Tibial nerve (tissue), 4 donors: ENCODE measurements around the gene PTGIR. TPM values are rescaled to one million over a fixed set of nuclear protein-coding genes. Genes with fewer than 3 reads are reported as not detected.

Source experiments
- DNase-seq, 2 donors: peaks; one replicate each; pipeline ENCODE4 v3.0.0-alpha.2; 2019; ENCODE audit warnings: low spot score in 2 of 2
- H3K27ac ChIP-seq, 4 donors: fragments of 200-600 bp; sonication (generic) in 3 of 4; one replicate each; pipeline ENCODE4 v1.5.1; 2017 to 2019; ENCODE audit warnings: mild to moderate bottlenecking in 1 of 4
- H3K27me3 ChIP-seq, 2 donors: fragments of 200-600 bp; sonication (generic) in 1 of 2; one replicate each; pipeline versions ENCODE4 v1.5.1 to v1.6.0; 2017 to 2019
- H3K36me3 ChIP-seq, 3 donors: fragments of 200-600 bp; sonication (generic); one replicate each; pipeline ENCODE4 v1.5.1; 2018 to 2019
- H3K4me1 ChIP-seq, 4 donors: fragments of 200-600 bp; sonication (generic) in 3 of 4; one replicate each; pipeline ENCODE4 v1.5.1; 2017 to 2019
- H3K4me3 ChIP-seq, 4 donors: fragments of 200-600 bp; sonication (generic) in 3 of 4; one replicate each; pipeline ENCODE4 v1.5.1; 2017 to 2019; ENCODE audit warnings: mild to moderate bottlenecking in 1 of 4, moderate library complexity in 1 of 4
- H3K9me3 ChIP-seq, 4 donors: fragments of 200-600 bp; sonication (generic) in 3 of 4; one replicate each; pipeline ENCODE4 v1.5.1; 2017 to 2019
- EP300 ChIP-seq, 2 donors: sonication (generic); formaldehyde crosslinking; IDR thresholded peaks; one replicate each; pipeline ENCODE4 v1.6.1; 2017; ENCODE audit warnings: antibody characterized with exemption in 2 of 2, mild to moderate bottlenecking in 1 of 2
- POLR2A ChIP-seq, 2 donors: fragments of 450-650 bp; IDR thresholded peaks; one replicate each; pipeline ENCODE4 v1.6.1; 2017; ENCODE audit warnings: antibody characterized with exemption in 2 of 2, mild to moderate bottlenecking in 2 of 2, moderate library complexity in 2 of 2
- WGBS, 2 donors: methylation state at CpG; one replicate each; pipeline ENCODE4 v1.1.5; 2018; 5-methylcytosine and 5-hydroxymethylcytosine counted together
- total RNA-seq, 4 donors: library from RNA; depleted of rRNA; stranded (reverse); fragments of >200 nt; gene quantifications; one replicate each; pipeline ENCODE4 v1.1.0, GENCODE V29; 2016
- TF ChIP-seq, protein P1 (sequence below), 5 experiments: fragments of 200-600 bp in 3 of 5; fragments of 450-650 bp in 2 of 5; sonication (generic) in 3 of 5; IDR thresholded peaks; one replicate each; pipeline ENCODE4 v1.5.1; 2016 to 2019; ENCODE audit warnings: antibody characterized with exemption in 5 of 5, mild to moderate bottlenecking in 3 of 5, moderate library complexity in 2 of 5

The PTGIR gene
- total RNA-seq, 4 donors from 2014 or later, result 3.1 to 43.2 (median 12.7) TPM

GRCh38 chr19:46586294-46586693, 38.6 kb downstream of the PTGIR start:
- Histone ChIP-seq H3K4me3 (no peak overlapping the region), H3K36me3 (no peaks in the 10 kb centered on the region), H3K9me3 (peaks cover 0 to 5% (median 0%) of the 10 kb centered on the region in 4 donors), H3K27ac (no peak overlapping the region), H3K27me3 (no peaks in the 10 kb centered on the region), H3K4me1 (no peaks in the 10 kb centered on the region)
- DNase-seq, result no peak
- no peak for TF ChIP-seq EP300 (IDR thresholded peaks at IDR 0.05)
- TF ChIP-seq, protein P1, sequence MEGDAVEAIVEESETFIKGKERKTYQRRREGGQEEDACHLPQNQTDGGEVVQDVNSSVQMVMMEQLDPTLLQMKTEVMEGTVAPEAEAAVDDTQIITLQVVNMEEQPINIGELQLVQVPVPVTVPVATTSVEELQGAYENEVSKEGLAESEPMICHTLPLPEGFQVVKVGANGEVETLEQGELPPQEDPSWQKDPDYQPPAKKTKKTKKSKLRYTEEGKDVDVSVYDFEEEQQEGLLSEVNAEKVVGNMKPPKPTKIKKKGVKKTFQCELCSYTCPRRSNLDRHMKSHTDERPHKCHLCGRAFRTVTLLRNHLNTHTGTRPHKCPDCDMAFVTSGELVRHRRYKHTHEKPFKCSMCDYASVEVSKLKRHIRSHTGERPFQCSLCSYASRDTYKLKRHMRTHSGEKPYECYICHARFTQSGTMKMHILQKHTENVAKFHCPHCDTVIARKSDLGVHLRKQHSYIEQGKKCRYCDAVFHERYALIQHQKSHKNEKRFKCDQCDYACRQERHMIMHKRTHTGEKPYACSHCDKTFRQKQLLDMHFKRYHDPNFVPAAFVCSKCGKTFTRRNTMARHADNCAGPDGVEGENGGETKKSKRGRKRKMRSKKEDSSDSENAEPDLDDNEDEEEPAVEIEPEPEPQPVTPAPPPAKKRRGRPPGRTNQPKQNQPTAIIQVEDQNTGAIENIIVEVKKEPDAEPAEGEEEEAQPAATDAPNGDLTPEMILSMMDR (IDR thresholded peaks at IDR 0.05), result no peak
- no peak for TF ChIP-seq POLR2A (IDR thresholded peaks at IDR 0.05)
- 84 to 88% methylated on average over 4 of the region's 4 CpGs for WGBS, 2 donors

GRCh38 chr19:46585539-46585938, 39.4 kb downstream of the PTGIR start:
- Histone ChIP-seq H3K4me3 (no peak overlapping the region), H3K36me3 (no peaks in the 10 kb centered on the region), H3K27ac (no peak overlapping the region), H3K27me3 (no peaks in the 10 kb centered on the region), H3K4me1 (no peaks in the 10 kb centered on the region), H3K9me3 (peaks cover 0 to 5% (median 0%) of the 10 kb centered on the region in 4 donors)
- DNase-seq, result no peak
- TF ChIP-seq POLR2A (IDR thresholded peaks at IDR 0.05) (no peak), EP300 (IDR thresholded peaks at IDR 0.05) (no peak)
- TF ChIP-seq, protein P1 (IDR thresholded peaks at IDR 0.05), result no peak
- WGBS, 2 donors, result 93 to 96% methylated on average over 1 of the region's 1 CpG

DNA sequence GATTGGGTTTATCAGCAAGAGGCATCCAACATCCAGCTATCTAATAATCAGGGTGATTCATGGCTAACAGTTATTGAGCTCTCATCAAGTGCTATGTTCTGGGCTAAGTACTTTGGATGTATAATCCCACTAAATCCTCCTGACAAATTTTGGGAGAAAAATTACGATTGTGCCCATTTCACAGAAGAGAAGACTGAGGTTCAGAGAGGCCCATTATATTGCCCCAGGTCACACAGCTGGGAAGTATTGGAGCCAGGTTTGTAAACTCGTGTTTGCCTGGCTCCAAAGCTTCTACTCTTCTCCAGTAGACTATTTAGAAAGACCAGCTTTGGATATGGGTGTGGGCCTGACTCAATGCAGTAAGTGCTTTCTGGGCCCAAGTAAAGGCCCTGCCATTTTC, 44.6 kb downstream of the PTGIR start:
- 90 to 95% methylated on average over 2 of the region's 2 CpGs for WGBS, 2 donors
- no peak overlapping the region for H3K4me3 ChIP-seq
- no peaks in the 10 kb centered on the region for H3K4me1 ChIP-seq
- H3K36me3 ChIP-seq, result no peaks in the 10 kb centered on the region
- no peaks in the 10 kb centered on the region for H3K27me3 ChIP-seq
- no peak for DNase-seq
- H3K9me3 ChIP-seq, result peaks cover 0 to 5% (median 0%) of the 10 kb centered on the region in 4 donors
- TF ChIP-seq EP300 (IDR thresholded peaks at IDR 0.05) (no peak), POLR2A (IDR thresholded peaks at IDR 0.05) (no peak)
- TF ChIP-seq, protein P1 (IDR thresholded peaks at IDR 0.05), result no peak
- no peak overlapping the region for H3K27ac ChIP-seq

- H3K27me3 ChIP-seq, result no peaks in the 10 kb centered on the region
- H3K27ac ChIP-seq, result no peak overlapping the region
- 33 to 44% methylated on average over 8 of the region's 8 CpGs for WGBS, 2 donors
- H3K4me3 ChIP-seq, result no peak overlapping the region
- no peaks in the 10 kb centered on the region for H3K36me3 ChIP-seq
- H3K4me1 ChIP-seq, result no peaks in the 10 kb centered on the region
- no peak for TF ChIP-seq POLR2A (IDR thresholded peaks at IDR 0.05)
- TF ChIP-seq, protein P1 (IDR thresholded peaks at IDR 0.05), result peak in 2 of 5 experiments; percentile 11 to 14
- no peak for TF ChIP-seq EP300 (IDR thresholded peaks at IDR 0.05)
- H3K9me3 ChIP-seq, result peaks cover 0 to 5% (median 0%) of the 10 kb centered on the region in 4 donors
- DNase-seq, result no peak
Measured at GRCh38 chr19:46579361-46579879, 45.5 kb downstream of the PTGIR start.

DNA sequence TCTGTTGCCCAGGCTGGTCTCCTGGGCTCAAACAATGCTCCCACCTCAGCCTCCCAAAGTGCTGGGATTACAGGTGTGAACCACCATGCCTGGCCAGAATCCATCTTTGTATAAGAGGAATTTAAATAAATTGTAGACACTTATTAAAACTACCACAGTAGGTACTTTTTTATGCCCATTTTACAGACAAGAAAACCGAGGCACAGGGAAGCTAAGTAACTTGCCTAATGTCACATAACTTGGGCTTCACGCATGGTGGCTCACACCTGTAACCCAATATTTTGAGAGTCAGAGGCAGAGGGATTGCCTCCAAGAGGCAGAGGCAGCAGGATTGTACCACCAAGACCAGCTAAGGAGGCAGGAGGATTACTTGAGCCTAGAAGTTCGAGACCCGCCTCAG, 46.4 kb downstream of the PTGIR start:
- H3K27me3 ChIP-seq, result no peaks in the 10 kb centered on the region
- no peaks in the 10 kb centered on the region for H3K4me1 ChIP-seq
- TF ChIP-seq EP300 (IDR thresholded peaks at IDR 0.05) (no peak), POLR2A (IDR thresholded peaks at IDR 0.05) (no peak)
- TF ChIP-seq, protein P1 (IDR thresholded peaks at IDR 0.05), result no peak
- WGBS, 2 donors, result 91 to 93% methylated on average over 4 of the region's 4 CpGs
- peaks cover 0 to 5% (median 0%) of the 10 kb centered on the region in 4 donors for H3K9me3 ChIP-seq
- H3K27ac ChIP-seq, result no peak overlapping the region
- no peaks in the 10 kb centered on the region for H3K36me3 ChIP-seq
- H3K4me3 ChIP-seq, result no peak overlapping the region
- DNase-seq, result no peak
